GM23338 (cell line): ENCODE data around the gene ATP8A1.

ENCODE experiments used
- CREB1 ChIP-seq: fragments of 250-450 bp; sonication (Bioruptor Pico); IDR thresholded peaks from 2 replicates; pipeline ENCODE4 v1.5.0; 2020; ENCODE audit warnings: low read depth, mild to moderate bottlenecking, moderate library complexity
- CTCF ChIP-seq, 2 experiments: fragments of 200-600 bp in 1 of 2; sonication (generic) in 1 of 2; conservative IDR thresholded peaks; 2 replicates each; pipeline versions ENCODE4 v1.5.1 to v1.6.1; 2016 to 2017; ENCODE audit warnings: antibody characterized with exemption in 2 of 2, low read depth in 2 of 2, mild to moderate bottlenecking in 2 of 2, moderate library complexity in 1 of 2
- EZH2 ChIP-seq: fragments of 200-600 bp; sonication (generic); IDR thresholded peaks from one replicate; pipeline ENCODE4 v1.8.0; 2017; ENCODE audit warnings: antibody characterized with exemption, mild to moderate bottlenecking, low read depth; ENCODE audit not compliant: unreplicated experiment
- EZH2phosphoT487 ChIP-seq: fragments of 200-600 bp; sonication (generic); IDR thresholded peaks from one replicate; pipeline ENCODE4 v1.8.1; 2018; ENCODE audit warnings: antibody characterized with exemption; ENCODE audit not compliant: unreplicated experiment
- JUNB ChIP-seq: IDR thresholded peaks from one replicate; pipeline ENCODE4 v1.6.1; 2016; ENCODE audit warnings: antibody characterized with exemption; ENCODE audit not compliant: unreplicated experiment
- POLR2AphosphoS5 ChIP-seq: IDR thresholded peaks from 2 replicates; pipeline ENCODE4 v1.6.1; 2016; ENCODE audit warnings: antibody characterized with exemption, low read depth
- REST ChIP-seq: IDR thresholded peaks from one replicate; pipeline ENCODE4 v1.6.1; 2018; ENCODE audit warnings: antibody characterized with exemption; ENCODE audit not compliant: unreplicated experiment
- ZNF462 ChIP-seq: fragments of 250-450 bp; sonication (Bioruptor Pico); IDR thresholded peaks from 2 replicates; pipeline ENCODE4 v1.5.0; 2020; ENCODE audit warnings: mild to moderate bottlenecking, moderate library complexity

- TF ChIP-seq JUNB: no peak
- TF ChIP-seq CTCF (conservative IDR thresholded peaks at IDR 0.05; ENCODE audit: low read depth in 2 of 2): no peak
- no peak for TF ChIP-seq POLR2AphosphoS5
- TF ChIP-seq EZH2: no peak
- no peak for TF ChIP-seq ZNF462 (CRISPR knock-in tag)
- no peak for TF ChIP-seq EZH2phosphoT487
- TF ChIP-seq REST: no peak
- TF ChIP-seq CREB1 (CRISPR knock-in tag): no peak
Measured at GRCh38 chr4:42440083-42440482, 216.8 kb downstream of the ATP8A1 start.
